HG03039 (cell line): ENCODE measurements around the gene RAB4B.
"Not testable (repeated sequence)": the region's sequence is repeated elsewhere in the genome, so short reads cannot be mapped to it uniquely, and the experiment has no call there.

Experiments
- ATAC-seq: cut with Tn5 transposase; IDR thresholded peaks from one replicate; pipeline ENCODE4 v1.9.1; 2021; ENCODE audit warnings: mild to moderate bottlenecking, moderate library complexity; ENCODE audit not compliant: unreplicated experiment

The RAB4B gene

DNA sequence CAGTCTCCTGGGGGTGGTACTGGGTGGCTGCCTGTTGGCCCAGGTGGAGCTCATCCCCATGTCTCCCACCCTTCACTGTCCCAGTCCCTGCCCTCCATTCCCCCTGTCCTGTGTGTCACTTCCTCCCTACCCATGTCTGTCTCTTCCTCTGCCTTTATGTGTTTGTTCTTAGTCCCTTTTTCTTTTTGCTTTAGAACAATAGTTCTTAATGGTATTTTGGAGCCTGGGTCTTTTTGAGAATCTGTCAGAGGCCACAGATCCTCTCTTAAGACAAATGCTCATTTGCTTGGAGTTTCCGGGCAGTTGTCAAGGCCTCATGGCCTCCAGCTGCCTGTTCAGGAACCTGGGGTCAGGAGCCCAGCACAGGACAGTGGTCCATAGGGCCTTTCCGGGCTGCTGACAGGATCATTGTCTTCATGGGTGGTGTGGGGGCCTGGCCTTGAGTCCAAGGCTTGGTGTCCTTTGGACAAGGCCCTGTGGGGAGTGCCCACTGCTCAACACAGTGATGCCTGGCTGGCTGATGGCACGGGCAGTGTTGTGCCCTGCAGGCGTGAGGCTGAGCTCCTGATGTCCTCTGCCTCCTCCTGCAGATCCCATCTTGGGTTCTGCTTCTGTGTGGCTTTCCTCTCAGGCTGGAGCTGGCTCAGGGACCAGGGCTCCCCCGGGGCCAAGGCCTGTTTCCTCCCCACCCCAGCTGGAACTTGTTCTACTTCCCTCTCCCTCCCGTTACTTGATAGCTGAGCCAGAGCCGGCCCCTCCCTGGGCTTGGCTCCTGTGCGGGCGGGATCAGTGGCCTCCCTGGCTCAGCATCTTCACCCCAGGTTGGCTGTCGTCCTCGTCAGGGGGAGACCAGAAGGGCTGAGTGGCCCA lies 24.5 kb downstream of the RAB4B start:
- ATAC-seq: no peak

DNA sequence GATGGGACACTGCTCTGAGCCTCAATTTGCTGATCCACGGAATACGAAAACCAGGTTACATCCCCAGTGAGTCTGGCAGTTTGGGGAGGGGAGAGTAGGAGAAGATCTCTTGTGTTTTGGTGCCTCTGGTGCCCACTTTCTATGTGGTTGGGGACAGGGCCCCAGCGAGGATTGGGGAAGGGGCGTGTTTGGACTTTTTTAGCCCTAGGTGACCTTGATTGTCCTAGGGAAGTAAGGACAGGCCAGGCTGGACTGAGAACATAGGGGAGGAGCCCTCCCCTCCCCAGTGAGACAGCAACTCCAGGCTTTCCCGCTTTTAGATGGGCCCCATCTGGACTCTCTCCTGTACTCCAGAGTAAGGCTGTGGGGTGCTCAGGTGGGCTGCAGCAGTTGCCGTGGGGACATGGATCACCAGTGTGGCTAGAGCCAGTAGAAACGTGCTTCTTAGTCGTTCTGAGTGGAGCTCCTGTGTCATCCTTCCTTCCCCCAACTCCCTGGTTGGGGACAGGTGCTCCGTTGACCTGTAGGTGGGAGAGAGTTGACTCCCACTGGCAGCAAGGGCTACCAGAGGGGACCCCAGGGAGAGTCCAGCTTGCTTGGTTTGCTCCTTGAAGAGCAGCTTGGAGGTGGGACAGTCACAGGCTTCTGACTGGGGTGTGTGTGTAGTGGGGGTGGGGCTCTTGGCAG lies 25.3 kb downstream of the RAB4B start:
- ATAC-seq: no peak

DNA sequence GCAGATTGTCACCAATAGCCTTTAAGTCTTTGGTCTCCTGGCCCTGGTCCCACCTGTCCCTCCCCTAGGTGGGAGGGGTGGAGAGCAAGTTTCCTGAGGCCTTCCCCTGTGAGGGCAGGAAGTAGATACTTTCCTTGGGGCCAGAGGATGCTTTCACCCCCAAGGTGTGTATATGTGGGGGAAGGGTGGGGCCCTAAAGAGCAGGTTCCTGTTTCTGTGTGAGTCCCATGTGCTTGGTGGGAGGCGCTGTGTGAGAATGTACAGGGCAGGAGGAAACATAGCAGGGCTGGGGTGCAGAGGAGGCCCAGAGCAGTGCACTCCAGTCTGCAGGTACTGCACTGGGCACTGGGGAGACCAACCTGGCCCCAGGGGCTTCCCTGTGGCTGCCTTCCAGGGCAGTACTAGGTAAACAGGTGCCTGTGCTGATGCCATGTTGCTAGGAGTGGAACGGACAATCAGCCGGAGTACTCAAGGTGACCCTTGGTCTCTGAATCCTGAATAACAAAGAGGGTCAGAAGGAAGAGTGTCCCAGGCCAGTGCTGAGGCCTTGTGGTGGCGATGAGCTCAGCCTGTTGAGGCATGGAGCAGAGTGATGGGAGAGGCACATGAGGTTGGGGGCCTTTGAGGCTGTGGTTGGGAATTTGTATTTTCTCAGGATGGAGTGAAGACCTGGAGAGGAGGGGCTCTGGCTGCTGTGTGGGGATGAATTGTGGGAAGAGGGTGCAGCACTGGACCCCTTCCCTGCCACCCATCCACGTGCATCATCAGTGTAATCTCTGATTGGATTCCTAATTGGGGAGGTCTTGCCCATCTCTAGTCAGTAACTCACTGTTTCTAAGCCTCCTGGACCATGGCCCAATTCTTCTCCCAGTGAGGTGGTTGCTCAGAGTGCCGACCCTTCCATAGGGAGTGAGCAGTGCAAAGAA lies 26.1 kb downstream of the RAB4B start:
- ATAC-seq: no peak

DNA sequence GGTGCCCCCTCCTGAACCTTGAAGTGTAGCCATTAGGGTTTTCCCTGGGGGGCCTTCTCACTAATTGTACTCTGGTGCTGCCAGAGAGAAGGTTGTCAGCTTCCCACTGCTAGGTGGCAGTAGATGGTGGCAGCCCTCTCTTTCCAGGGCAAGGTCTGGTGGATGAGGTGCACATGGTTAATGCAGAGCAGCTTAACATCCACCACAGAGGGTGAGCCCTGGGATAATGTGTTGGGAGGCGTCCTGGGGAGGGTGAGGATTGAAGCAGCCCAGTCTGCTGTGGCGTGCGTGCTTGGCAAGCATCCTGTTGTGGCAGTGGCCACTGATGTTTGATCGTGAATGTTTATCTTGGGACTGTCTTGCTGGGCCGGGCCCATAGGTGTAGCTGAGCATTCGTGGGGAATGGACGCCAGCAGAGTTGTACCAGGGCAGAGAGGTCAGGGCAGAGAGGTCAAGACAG lies 26.8 kb downstream of the RAB4B start:
- ATAC-seq: no peak

DNA sequence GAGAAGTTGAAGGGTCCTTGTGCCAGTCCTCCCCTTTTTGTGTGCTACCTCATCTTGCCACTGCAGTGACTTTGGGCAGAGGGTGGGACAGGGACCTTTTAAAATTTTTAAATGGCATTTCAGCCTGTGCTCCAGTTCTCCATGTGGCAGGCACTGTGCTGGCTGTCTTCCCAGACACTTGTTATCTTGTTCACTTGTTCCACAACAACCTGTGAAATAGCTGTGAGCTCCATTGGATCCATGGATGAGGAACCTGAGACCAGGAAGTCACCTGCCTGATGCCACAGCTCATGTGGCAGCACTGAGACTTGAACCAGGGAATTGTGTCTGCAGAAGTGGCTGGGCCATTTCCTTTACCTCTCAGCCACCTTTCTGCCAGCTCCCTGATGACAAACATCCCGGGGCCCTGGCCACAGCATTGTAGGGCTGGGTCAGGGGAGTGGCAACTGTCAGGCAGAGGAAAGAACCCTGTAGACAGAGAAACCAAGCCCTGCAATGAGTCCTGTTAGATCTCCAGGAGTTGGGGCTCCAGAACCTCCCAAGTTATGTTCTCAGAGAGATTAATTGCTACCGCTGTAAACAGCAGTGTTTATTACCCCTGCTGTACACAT lies 27.3 kb downstream of the RAB4B start:
- no peak for ATAC-seq

DNA sequence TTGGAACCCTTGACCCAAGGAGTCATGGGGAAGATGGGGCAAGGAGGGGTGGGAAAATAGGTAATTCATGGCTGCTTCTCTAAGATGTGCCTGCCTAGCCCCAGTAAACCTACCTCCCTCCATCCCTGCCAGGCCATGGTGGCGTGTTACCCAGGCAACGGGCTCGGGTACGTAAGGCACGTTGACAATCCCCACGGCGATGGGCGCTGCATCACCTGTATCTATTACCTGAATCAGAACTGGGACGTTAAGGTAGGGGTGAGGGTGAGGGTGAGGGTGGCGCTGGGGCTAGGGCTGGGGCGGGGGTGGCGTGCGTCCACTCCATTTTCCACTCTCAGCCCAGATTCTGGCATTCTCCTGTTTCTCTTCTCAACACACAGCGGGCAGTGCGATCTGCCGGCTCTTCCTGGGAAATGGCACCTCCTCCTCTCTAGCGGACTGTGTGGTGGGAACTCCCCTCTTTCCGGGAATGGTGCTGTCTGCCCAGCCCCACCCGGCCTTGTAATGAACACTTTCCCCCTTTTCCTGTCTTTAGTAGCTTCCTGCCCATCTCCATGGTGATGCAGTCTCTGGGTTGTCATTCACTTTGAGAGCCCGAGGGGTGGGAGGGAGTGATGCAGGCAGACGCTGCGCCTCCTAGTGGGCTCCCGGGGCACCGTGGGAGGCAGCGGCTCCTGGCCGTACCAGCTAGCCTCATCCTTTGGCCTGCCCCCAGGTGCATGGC lies 28.5 kb downstream of the RAB4B start:
- peak; percentile 34 for ATAC-seq

DNA sequence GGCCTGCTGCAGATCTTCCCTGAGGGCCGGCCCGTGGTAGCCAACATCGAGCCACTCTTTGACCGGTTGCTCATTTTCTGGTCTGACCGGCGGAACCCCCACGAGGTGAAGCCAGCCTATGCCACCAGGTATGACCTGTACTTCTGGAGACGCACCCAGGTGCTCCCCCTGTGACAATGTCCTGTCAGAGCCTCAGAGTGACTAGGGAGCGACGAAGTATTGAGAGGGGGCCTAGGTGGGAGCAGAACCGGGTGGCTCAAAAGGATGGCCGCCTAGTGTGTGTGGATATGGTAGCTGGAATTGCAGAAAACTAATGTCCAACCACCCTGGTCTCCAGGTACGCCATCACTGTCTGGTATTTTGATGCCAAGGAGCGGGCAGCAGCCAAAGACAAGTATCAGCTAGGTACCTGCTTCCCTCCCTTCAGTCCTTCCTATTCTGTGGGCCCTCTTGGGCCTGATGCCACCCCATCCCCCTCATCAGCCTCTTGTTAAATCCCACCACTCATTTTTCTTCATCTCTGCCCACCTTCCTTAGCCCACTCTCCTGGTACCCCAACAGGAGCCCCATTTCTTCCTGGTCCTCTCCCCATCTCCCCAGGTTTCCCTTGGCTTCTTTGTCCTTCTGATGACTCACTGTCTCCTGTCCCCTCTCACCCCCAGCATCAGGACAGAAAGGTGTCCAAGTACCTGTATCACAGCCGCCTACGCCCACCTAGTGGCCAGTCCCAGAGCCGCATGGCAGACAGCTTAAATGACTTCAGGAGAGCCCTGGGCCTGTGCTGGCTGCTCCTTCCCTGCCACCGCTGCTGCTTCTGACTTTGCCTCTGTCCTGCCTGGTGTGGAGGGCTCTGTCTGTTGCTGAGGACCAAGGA lies 29.3 kb downstream of the RAB4B start:
- no peak for ATAC-seq

DNA sequence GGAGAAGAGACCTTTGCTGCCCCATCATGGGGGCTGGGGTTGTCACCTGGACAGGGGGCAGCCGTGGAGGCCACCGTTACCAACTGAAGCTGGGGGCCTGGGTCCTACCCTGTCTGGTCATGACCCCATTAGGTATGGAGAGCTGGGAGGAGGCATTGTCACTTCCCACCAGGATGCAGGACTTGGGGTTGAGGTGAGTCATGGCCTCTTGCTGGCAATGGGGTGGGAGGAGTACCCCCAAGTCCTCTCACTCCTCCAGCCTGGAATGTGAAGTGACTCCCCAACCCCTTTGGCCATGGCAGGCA lies 29.9 kb downstream of the RAB4B start:
- ATAC-seq: no peak

DNA sequence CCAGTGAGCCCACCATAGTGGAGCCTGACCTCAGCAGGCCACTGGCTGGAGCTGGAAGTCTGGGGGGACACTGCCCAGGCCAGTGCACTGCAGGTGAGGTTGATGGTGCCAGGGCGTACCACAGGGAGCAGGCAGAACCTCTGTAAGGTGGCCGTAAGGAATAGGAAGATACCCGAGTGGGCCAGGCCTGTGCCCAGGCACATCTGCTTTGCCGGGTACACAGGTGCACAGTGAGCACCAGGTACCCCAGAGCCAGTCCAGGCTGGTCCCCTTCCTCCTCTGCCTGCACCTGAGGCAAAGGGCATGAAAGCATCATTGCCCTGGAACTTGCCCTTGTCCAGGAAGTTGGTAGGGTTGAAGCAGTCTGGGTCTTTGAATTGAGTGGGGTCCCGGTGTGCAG lies 30.4 kb downstream of the RAB4B start:
- ATAC-seq: no peak

DNA sequence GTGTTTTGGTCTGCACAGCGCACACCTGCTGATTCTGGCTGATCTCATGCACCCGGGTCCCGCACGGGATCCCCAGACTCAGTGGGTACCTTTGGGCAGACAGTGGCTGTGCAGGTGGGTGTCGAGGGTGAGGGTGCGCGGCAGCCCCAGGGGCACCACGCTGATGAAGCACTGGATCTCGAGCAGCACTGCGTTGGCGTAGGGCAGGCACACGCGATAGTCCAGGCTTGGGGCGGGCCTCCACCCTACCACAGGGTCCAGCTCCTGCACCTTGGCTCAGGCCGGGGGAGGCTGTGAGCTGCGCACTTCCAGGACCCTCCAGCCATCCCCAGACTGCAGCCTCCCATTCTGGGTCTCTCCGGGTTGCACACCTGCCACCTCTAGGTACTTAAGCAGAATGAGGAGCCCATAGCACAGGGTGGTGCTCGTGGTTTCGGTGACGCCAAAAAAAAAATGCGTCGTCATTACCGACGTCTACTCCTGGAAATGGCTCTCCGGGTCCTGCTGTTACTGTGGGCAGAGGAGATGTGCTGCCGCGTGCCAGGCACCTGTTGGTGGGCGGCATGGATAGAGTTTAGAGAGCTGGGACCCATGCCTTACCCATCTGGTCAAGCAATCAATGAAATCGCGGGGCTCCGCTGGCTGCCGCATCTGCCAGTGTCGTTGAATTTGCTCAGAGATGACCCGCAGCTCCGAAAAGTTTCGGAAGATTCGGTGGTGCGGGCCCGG lies 31.5 kb downstream of the RAB4B start:
- no peak for ATAC-seq

DNA sequence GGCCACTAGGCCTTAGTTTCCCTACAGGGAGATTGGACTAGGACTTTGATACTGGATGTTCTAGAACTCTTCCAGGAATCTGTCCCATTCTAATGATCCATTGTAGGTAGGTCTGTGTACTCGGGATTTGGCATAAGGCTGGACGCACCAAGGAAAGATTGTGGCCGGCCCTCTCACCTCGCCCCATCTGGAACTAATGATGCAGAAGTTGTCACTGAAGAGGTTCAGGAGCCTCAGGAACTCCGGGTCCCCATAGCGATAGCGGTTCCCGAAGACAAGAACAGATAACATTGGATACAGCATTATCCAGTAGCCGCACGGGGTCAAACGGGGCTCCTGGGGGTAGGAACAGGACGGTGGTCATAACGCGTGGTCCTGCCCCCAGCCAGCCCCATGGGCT lies 32.1 kb downstream of the RAB4B start:
- ATAC-seq: no peak

DNA sequence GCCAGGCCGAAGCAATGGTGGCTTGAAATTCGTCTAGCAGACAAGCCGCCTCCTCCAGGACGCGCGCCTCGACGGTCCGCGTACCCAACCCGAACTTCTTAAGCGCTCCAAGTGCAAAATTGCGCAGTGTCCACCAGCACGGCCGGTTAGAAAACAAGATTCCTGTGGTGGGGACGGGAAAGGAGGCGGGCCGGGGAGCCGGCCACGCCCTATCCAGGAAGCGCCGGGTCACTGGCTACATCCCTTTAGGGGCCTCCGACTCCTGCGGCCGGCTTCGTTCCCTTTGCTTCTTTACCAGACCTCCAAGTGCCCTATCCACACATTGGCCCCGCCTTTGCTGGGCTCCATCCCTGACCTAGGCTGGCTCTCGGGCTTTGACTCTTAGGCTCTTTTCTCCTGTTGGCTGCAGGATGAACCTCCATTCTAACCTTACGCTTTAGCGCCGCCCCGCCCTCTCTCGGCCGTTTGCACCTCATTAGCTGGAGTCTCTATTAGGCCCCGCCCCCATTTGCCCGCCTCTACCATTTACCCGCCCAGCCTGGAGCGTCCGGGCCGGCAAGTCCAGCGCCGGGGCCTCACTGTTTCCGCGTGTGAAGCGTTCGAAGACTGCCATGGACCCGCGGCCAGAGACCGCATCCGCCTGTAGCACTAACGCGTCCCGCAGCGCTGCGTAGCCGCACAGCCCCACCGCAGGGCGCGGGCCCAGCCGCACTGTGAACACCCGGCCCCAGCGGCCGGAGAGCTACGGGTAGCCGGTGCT lies 32.8 kb downstream of the RAB4B start:
- ATAC-seq: not testable (repeated sequence)

DNA sequence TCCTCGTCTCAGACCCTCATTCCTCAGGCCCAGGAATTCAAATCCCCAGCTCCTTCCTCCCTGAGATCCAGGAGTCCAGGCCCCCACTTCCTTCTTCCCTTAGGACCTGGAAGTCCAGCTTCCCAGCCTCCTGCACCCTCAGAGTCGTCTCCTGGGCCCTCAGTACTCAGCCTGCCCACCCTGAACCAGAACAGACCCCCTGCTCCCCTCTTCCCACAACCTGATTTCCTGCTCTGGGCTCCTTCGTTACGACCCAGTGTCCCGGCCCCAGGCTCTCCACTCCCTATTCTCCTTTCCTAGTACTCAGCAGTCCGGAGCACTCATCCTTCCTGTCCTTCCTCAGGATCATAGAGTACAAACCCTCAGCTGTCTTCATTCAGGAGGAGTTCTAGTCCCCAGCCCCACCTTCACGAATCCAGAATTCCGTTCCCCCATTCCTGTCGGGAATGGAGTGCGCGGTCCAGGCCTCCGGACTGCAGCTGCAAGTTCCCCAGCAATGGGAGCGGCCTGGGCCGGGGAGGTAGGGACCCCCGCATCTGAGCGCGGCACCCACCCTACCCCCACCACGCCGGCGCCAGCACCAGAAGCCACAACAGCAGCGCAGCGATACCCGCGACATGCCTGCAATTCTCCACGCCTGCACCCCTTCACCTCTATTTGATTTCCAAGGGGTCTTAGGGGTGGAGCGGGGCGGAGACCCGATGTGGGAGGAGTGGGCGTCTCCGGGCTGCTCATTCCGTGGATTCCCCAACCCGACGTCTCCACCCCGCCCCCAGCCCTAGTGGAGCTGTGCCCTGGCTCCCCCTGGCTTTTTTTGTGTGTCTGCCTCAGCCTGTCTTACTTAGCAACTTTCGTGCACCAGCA lies 33.7 kb downstream of the RAB4B start:
- no peak for ATAC-seq

DNA sequence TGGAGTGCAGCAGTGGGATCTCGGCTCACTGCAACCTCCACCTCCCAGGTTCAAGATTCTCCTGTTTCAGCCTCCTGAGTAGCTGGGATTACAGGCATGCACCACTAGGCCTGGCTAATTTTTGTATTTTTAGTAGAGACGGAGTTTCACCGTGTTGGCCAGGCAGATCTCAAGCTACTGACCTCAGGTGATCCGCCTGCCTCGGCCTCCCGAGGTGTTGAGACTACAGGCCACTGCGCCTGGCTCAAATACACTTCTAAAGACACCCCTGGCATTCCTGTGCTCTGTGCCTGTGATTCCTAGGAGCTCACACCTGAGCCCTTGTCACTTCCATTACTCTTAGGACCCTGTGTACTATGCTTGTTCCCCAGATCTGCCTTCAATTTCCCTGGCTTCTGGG lies 34.5 kb downstream of the RAB4B start:
- not testable (repeated sequence) for ATAC-seq

DNA sequence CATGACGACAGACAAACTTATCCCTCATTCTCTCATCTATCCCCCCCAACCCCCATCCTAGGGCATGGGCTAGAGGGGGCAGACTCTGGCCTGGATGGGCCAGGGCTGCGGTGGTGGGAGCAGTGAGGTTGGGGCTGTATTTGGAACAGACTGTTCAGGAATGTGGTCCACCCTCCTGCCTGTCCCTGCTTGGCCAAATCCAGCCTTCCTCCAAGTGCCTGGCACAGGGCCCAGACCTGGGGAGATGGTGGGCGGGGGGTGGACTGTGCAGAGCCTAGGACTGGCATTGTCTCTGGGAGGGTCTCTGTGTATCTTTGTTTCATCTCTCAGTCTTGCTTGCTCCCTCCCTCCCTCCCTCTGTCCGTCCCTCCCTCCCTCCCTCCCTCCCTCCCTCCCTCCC lies 35.1 kb downstream of the RAB4B start:
- ATAC-seq: no peak

DNA sequence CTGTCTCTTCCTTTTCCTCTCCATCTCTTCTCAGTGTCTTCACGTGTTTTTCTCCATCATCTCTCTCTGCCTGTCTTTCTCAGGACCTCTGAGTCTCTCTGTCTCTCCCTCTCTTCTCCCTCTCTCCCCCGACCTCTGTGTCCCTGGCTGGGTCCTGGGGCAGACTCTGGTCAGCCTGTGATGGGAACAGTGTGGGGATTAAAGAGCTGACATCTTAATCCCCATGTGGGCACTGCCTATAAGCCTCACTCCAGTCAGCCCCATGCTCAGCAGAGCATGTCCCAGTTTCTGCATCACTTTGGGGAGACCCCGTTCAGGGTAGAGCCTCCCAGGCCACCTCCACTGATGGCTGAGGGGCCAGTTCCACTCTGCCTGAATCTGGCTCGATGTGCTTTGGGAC lies 37.2 kb downstream of the RAB4B start:
- no peak for ATAC-seq
